ENCODE data around the gene NDUFS7.

DNA sequence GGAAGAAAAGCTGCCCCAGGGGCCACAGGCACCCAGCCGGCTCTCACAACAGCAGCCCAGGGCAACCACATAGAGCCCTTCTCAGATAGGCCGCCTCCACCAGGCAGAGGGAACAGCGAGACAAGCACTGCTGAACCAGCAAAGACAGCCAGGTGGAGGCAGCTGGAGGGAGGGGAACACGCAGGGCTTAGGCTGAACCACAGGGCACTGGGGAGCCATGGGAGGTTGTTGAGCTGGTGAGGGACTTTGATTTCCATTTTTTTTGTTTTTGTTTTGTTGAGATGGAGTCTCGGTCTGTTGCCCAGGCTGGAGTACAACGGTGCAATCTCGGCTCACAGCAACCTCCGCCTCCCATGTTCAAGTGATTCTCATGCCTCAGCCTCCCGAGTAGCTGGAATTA, 14.1 kb downstream of the NDUFS7 start:
- TF ChIP-seq, protein P1, sequence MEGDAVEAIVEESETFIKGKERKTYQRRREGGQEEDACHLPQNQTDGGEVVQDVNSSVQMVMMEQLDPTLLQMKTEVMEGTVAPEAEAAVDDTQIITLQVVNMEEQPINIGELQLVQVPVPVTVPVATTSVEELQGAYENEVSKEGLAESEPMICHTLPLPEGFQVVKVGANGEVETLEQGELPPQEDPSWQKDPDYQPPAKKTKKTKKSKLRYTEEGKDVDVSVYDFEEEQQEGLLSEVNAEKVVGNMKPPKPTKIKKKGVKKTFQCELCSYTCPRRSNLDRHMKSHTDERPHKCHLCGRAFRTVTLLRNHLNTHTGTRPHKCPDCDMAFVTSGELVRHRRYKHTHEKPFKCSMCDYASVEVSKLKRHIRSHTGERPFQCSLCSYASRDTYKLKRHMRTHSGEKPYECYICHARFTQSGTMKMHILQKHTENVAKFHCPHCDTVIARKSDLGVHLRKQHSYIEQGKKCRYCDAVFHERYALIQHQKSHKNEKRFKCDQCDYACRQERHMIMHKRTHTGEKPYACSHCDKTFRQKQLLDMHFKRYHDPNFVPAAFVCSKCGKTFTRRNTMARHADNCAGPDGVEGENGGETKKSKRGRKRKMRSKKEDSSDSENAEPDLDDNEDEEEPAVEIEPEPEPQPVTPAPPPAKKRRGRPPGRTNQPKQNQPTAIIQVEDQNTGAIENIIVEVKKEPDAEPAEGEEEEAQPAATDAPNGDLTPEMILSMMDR (IDR thresholded peaks at IDR 0.05), result no peak
- no peak for TF ChIP-seq POLR2A (IDR thresholded peaks at IDR 0.05)
